ENCODE results near the gene ERC2.

GRCh38 chr3:56383092-56383491 is 85.2 kb downstream of the ERC2 start:
- no peak for TF ChIP-seq SNAI2 (CRISPR knock-in tag; IDR thresholded peaks at IDR 0.05)
- TF ChIP-seq GLIS3 (CRISPR knock-in tag; IDR thresholded peaks at IDR 0.05), result no peak

Measured in SK-N-SH treated with all-trans-retinoic acid at 6 μM for 48 hours (cell line).